Measurements from ENCODE around the gene C10orf90. TPM values are rescaled to one million over a fixed set of nuclear protein-coding genes. Genes with fewer than 3 reads are reported as not detected.

The C10orf90 gene
- polyA plus RNA-seq, 3 donors, result not detected

DNA sequence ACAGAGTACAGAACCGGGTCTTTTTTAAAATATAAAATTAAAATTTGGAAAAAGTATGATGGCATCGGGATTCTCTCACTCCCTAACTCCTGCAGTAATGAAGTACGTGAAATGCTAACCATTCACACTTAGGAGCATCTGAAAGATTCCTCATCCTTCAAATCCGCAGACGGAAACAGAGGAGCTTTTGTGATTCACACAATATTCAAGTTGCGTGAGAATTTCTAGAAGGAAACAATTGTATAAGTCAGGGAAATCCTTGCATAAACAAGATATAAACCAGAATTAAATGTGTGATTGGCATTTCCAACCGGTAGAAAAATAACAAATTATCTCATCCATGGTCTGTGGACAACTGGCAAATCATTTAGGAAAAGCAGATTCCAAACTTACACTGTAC lies 179.0 kb downstream of the C10orf90 start:
- Histone ChIP-seq H3K4me2 (replicated peaks; ENCODE audit: extremely low read depth, low read length, poor library complexity, severe bottlenecking) (no peak overlapping the region), H3K9me3 (replicated peaks in 1 of 2; ENCODE audit: control insufficient read depth in 1 of 2, insufficient read depth in 1 of 2, low read length in 2 of 2) (peaks cover 0 to 3% of the 10 kb centered on the region in 2 donors), H3K79me2 (ENCODE audit: insufficient read depth, low read length) (no peaks in the 10 kb centered on the region), H3K36me3 (replicated peaks in 1 of 2; ENCODE audit: control insufficient read depth in 1 of 2, insufficient read depth in 2 of 2, low read length in 2 of 2) (no peaks in the 10 kb centered on the region), H4K20me1 (ENCODE audit: insufficient read depth, low read length) (no peaks in the 10 kb centered on the region), H3K27ac (ENCODE audit: low read depth in 1 of 2, low read length in 2 of 2) (no peak overlapping the region), H3K9ac (ENCODE audit: insufficient read depth, low read length, poor library complexity, severe bottlenecking) (no peak overlapping the region), H3K4me3 (replicated peaks in 1 of 3; ENCODE audit: low read depth in 2 of 3, low read length in 3 of 3) (no peak overlapping the region), H3K27me3 (ENCODE audit: control insufficient read depth in 2 of 2, insufficient read depth in 2 of 2, low read length in 2 of 2) (no peaks in the 10 kb centered on the region), H2AFZ (ENCODE audit: insufficient read depth, low read depth, low read length, poor library complexity, severe bottlenecking) (no peak overlapping the region), H3K4me1 (ENCODE audit: control insufficient read depth in 1 of 2, insufficient read depth in 2 of 2, low read length in 2 of 2) (no peaks in the 10 kb centered on the region)
- H3K36me3 Mint-ChIP-seq, result no peaks in the 10 kb centered on the region
- intact Hi-C loops (cut with micrococcal nuclease), result no loop called here
- WGBS (ENCODE audit: insufficient coverage), result no CpG with 5 or more reads among the region's 7 CpGs
- H3K9me3 Mint-ChIP-seq, result peaks cover 0 to 4% (median 0%) of the 10 kb centered on the region in 7 donors
- H3K27me3 Mint-ChIP-seq (ENCODE audit: low read depth in 3 of 3), result peaks cover 0 to 3% (median 0%) of the 10 kb centered on the region in 3 donors
- no peak overlapping the region for H3K27ac Mint-ChIP-seq
- no peaks in the 10 kb centered on the region for H3K4me1 Mint-ChIP-seq
- no peak overlapping the region for H3K4me3 Mint-ChIP-seq
- no peak for DNase-seq
- TF ChIP-seq, protein P1, sequence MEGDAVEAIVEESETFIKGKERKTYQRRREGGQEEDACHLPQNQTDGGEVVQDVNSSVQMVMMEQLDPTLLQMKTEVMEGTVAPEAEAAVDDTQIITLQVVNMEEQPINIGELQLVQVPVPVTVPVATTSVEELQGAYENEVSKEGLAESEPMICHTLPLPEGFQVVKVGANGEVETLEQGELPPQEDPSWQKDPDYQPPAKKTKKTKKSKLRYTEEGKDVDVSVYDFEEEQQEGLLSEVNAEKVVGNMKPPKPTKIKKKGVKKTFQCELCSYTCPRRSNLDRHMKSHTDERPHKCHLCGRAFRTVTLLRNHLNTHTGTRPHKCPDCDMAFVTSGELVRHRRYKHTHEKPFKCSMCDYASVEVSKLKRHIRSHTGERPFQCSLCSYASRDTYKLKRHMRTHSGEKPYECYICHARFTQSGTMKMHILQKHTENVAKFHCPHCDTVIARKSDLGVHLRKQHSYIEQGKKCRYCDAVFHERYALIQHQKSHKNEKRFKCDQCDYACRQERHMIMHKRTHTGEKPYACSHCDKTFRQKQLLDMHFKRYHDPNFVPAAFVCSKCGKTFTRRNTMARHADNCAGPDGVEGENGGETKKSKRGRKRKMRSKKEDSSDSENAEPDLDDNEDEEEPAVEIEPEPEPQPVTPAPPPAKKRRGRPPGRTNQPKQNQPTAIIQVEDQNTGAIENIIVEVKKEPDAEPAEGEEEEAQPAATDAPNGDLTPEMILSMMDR (IDR thresholded peaks at IDR 0.05), result no peak

DNA sequence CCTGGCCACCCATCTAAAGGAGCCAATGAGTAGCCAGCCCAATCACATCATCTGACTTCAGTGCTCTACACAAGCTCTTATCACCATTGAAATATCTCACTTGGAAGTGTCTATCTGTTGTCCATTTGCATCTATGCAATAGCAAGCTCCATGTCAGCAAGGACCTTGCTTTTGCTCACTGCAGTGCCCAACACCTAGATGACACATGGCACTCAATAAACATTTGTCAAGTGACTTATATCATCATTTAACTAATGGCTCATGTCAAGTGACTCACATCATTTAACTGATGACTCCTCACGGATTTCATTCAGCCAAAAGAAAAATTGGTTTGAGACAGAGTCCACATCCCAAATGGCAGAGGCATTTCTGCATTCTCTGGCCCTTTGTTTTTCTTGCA lies 189.3 kb downstream of the C10orf90 start:
- no peak overlapping the region for H3K4me3 Mint-ChIP-seq
- H3K27ac Mint-ChIP-seq, result no peak overlapping the region
- Histone ChIP-seq H3K4me3 (replicated peaks in 1 of 3; ENCODE audit: low read depth in 2 of 3, low read length in 3 of 3) (no peak overlapping the region), H3K4me2 (replicated peaks; ENCODE audit: extremely low read depth, low read length, poor library complexity, severe bottlenecking) (no peak overlapping the region), H3K4me1 (ENCODE audit: control insufficient read depth in 1 of 2, insufficient read depth in 2 of 2, low read length in 2 of 2) (no peaks in the 10 kb centered on the region), H3K27me3 (ENCODE audit: control insufficient read depth in 2 of 2, insufficient read depth in 2 of 2, low read length in 2 of 2) (no peaks in the 10 kb centered on the region), H3K9ac (ENCODE audit: insufficient read depth, low read length, poor library complexity, severe bottlenecking) (no peak overlapping the region), H2AFZ (ENCODE audit: insufficient read depth, low read depth, low read length, poor library complexity, severe bottlenecking) (no peak overlapping the region), H3K9me3 (replicated peaks in 1 of 2; ENCODE audit: control insufficient read depth in 1 of 2, insufficient read depth in 1 of 2, low read length in 2 of 2) (no peaks in the 10 kb centered on the region), H3K36me3 (replicated peaks in 1 of 2; ENCODE audit: control insufficient read depth in 1 of 2, insufficient read depth in 2 of 2, low read length in 2 of 2) (no peaks in the 10 kb centered on the region), H4K20me1 (ENCODE audit: insufficient read depth, low read length) (no peaks in the 10 kb centered on the region), H3K27ac (ENCODE audit: low read depth in 1 of 2, low read length in 2 of 2) (no peak overlapping the region), H3K79me2 (ENCODE audit: insufficient read depth, low read length) (no peaks in the 10 kb centered on the region)
- no peak for DNase-seq
- H3K4me1 Mint-ChIP-seq, result no peaks in the 10 kb centered on the region
- 86% methylated on average over 1 of the region's 1 CpG for WGBS (ENCODE audit: insufficient coverage)
- H3K36me3 Mint-ChIP-seq, result no peaks in the 10 kb centered on the region
- intact Hi-C loops (cut with micrococcal nuclease), result no loop called here
- H3K27me3 Mint-ChIP-seq (ENCODE audit: low read depth in 3 of 3), result peaks cover 0 to 4% (median 2%) of the 10 kb centered on the region in 3 donors
- peaks cover 0 to 7% (median 2%) of the 10 kb centered on the region in 7 donors for H3K9me3 Mint-ChIP-seq
- TF ChIP-seq, protein P1 (IDR thresholded peaks at IDR 0.05), result no peak
